ENCODE measurements around the gene CFAP54.

Gene CFAP54

DNA sequence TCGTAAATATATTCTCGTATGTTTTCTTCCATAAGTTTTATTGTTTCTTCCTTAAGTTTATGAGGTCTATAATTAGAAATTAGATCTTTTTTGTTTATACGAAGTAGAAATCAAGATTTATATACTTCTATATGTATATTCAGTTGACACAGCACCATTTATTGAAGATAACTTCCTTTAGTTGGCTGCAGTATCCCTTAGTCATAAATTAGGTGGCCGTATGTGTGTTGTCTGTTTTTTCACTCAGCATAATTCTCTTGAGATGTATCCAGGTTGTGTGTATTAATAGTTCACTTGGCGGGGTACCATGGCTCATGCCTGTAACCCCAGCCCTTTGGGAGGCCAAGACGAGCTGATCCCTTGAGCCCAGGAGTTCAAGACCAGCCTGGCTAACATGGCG lies 40.5 kb downstream of the CFAP54 start:
- Histone ChIP-seq H3K27ac (no peak overlapping the region), H3K4me3 (no peak overlapping the region)
- TF ChIP-seq, protein P1, sequence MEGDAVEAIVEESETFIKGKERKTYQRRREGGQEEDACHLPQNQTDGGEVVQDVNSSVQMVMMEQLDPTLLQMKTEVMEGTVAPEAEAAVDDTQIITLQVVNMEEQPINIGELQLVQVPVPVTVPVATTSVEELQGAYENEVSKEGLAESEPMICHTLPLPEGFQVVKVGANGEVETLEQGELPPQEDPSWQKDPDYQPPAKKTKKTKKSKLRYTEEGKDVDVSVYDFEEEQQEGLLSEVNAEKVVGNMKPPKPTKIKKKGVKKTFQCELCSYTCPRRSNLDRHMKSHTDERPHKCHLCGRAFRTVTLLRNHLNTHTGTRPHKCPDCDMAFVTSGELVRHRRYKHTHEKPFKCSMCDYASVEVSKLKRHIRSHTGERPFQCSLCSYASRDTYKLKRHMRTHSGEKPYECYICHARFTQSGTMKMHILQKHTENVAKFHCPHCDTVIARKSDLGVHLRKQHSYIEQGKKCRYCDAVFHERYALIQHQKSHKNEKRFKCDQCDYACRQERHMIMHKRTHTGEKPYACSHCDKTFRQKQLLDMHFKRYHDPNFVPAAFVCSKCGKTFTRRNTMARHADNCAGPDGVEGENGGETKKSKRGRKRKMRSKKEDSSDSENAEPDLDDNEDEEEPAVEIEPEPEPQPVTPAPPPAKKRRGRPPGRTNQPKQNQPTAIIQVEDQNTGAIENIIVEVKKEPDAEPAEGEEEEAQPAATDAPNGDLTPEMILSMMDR (IDR thresholded peaks at IDR 0.05) = no peak
- DNase-seq (ENCODE audit: low spot score) = no peak

DNA sequence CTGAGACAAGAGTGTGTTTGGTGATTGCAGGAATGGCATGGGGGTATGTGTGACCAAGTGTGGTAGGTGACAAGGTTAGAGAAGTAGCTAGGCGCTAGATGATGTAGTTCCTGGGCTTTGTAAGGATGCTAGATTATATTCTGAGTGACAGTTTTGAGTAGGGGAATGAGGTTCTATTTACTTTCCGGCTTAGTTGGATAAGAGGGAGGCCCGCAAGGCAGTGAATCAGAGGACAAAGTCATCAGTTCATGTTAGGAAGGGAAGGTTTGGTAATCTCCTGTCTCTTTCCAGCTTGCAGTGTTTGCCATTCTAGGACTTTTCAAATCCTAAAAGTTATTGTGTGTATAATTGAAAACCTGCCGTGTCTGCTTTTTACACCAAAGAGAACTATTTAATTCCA lies 45.0 kb downstream of the CFAP54 start:
- no peak overlapping the region for H3K4me3 ChIP-seq
- H3K27ac ChIP-seq = no peak overlapping the region
- DNase-seq (ENCODE audit: low spot score) = no peak
- TF ChIP-seq, protein P1 (IDR thresholded peaks at IDR 0.05) = no peak

- Histone ChIP-seq H3K4me3 (no peak overlapping the region), H3K27ac (no peak overlapping the region)
- DNase-seq (ENCODE audit: low spot score) = no peak
- TF ChIP-seq, protein P1 (IDR thresholded peaks at IDR 0.05) = no peak
Measured at GRCh38 chr12:96548384-96548783, 59.0 kb downstream of the CFAP54 start.

DNA sequence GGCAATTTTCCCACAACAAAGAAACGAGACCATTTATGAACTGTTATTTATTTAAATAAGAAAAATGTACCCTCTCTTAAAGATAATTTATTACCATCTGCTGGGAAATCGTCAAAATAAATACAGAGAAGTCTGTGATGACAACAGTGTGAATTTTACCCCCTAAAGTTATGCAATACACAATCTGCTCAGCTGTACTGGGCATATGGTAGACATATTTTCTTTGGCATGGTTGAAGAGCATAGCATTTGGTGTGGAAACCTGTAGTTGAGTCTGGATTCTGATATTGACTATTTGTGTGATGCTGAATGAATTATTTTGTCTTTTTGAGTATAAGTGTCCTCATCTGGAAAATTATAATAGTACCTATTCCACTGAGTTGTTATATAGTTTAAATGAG lies 60.0 kb downstream of the CFAP54 start:
- TF ChIP-seq, protein P1 (IDR thresholded peaks at IDR 0.05) = no peak
- H3K4me3 ChIP-seq = no peak overlapping the region
- DNase-seq (ENCODE audit: low spot score) = no peak
- no peak overlapping the region for H3K27ac ChIP-seq

- Histone ChIP-seq H3K4me3 (no peak overlapping the region), H3K27ac (no peak overlapping the region)
- TF ChIP-seq, protein P1 (IDR thresholded peaks at IDR 0.05) = no peak
- DNase-seq (ENCODE audit: low spot score) = no peak
Measured at GRCh38 chr12:96570579-96570978, 81.2 kb downstream of the CFAP54 start.

- Histone ChIP-seq H3K4me3 (no peak overlapping the region), H3K27ac (no peak overlapping the region)
- DNase-seq (ENCODE audit: low spot score) = no peak
- TF ChIP-seq, protein P1 (IDR thresholded peaks at IDR 0.05) = no peak
Measured at GRCh38 chr12:96571101-96571862, 81.9 kb downstream of the CFAP54 start.

GRCh38 chr12:96578526-96579125 lies 89.2 kb downstream of the CFAP54 start:
- no peak for DNase-seq (ENCODE audit: low spot score)
- Histone ChIP-seq H3K4me3 (no peak overlapping the region), H3K27ac (no peak overlapping the region)
- TF ChIP-seq, protein P1 (IDR thresholded peaks at IDR 0.05) = no peak
